Tongue (tissue), 2 donors: ENCODE data around the gene C2orf69. TPM values are rescaled to one million over a fixed set of nuclear protein-coding genes. Genes with fewer than 3 reads are reported as not detected.
"Not testable (repeated sequence)": the region's sequence is repeated elsewhere in the genome, so short reads cannot be mapped to it uniquely, and the experiment has no call there.

Experiments used
- DNase-seq: peaks from one replicate; pipeline ENCODE4 v3.0.0-alpha.2; 2015
- total RNA-seq: library from RNA; depleted of rRNA; stranded (reverse); fragments of >200 nt; gene quantifications from one replicate; pipeline ENCODE4 v1.2.3, GENCODE V29; 2014

The C2orf69 gene
- total RNA-seq: 12.2 TPM

DNA sequence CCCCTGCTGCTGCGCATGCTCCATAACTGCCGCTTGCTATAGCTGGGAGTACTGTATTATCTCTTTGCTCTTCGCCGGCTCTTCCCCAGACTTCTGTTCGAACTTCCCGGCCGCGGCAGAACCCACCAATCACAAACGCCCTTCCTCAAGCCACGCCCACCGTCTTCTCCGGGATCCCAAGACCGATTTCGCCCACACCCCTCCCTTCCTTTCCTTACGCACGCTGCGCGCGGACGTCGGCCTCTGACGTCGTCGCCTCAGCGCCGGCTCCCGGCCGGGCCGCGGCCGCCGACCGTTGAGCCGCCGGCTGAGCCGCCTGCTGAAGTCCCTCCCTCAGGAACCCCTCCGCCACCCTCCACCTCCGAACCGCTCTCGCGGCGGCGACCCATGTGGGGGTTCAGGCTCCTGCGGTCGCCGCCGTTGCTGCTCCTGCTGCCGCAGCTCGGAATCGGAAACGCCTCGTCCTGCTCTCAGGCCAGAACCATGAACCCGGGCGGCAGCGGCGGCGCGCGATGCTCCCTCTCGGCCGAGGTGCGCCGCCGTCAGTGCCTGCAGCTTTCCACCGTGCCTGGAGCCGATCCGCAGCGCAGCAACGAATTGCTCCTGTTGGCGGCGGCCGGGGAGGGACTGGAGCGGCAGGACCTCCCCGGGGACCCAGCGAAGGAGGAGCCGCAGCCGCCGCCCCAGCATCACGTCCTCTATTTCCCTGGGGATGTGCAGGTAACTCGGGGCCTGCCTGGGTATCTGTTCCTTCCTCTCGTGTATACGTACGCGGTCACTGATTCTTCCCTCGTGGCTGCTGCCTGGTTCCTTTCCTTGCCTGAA lies at the start of gene C2orf69:
Gene C2orf69 (plus strand): TSS at position 242 of the 825 bp plus-strand sequence. CDS start 146 bp downstream, at position 388.
- DNase-seq: peak; percentile 99

DNA sequence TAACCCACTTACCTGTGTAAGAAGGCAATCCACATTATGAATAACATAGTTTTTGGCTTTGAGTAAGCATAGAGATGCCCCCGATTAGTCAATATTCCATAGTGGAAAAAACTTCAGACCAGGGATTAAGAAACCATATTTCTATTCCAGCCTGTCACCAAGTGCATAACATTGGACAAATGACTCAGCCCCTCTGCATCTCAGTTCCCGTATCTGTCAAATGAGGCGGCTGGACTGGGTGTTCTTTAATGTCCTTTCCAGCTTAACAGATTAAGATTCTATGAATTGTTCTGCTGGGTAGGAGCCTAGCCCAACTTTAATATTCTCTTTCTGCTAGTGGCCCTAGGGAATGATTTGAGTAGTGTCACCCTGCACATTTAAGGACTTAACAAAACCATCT lies 48.3 kb upstream of the C2orf69 start:
- no peak for DNase-seq

DNA sequence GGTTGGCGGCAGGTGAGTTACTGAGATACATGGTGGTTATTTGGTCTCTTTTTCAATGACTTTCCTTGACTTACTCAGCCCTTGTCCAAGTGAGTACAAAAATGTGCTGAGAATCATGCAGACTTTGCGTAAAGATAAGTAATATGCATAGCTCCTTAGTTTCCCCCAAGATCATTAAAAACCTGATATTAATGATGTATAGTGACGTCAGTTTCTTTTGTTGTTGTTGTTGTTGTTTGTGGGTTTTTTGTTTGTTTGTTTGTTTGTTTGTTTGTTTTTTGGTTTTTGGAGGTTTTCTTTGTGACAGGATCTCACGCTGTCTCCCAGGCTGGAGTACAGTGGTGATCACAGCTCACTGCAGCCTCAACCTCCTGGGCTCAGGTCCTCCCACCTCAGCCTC lies 45.2 kb upstream of the C2orf69 start:
- DNase-seq: no peak

DNA sequence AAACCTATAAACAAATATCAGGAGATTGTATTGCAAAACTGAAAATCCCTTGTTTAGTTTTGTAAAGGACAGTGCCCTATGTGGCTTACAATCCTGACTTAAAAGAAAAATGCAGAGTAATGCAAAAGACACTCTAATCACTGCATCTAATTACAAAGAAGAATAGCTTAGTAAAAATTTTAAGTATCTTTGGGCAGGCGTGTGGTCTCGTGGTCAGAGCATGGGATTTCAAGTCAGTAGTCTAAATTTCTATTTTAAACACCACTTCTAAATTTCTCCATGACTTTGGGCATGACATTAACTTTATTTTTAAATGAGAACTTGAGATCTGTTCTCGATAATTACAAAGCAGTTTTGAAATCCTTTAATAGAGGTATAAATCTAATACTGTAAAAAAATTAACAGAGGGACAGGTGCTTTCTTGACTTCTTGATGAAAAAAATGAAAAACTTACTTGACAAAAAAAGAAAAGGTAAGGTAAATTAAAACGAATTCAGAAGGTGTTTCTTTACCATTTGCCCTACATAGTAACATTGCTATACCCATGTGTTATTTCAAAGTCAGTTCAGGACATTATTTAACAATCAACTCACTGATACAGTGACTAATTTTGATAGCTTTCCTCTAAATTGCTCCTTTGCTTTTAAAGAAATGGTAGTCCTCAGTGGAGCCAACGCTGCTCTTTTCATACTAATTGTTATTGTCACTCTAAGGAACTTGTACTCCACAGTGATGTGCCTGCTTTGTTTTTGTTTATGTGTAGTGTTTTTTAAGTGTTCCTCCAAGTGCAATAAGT lies 42.5 kb upstream of the C2orf69 start:
- DNase-seq: no peak

DNA sequence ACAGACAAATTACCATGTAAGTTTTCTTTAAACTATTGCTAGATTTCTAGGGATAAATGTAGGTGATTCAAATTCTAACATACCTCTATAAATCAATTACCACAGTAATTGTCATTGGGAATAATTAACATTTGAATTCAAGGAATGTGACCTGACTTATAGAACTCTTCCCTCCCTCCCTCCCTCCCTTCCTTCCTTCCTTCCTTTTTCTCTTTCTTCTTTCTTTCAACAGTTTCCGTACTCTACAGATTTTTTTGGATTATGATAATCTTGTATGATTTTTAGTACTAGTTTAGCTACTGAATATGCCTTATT lies 41.9 kb upstream of the C2orf69 start:
- DNase-seq: no peak

- no peak for DNase-seq
These were observed 41.4 kb upstream of the C2orf69 start for GRCh38 chr2:199869653-199870052.

DNA sequence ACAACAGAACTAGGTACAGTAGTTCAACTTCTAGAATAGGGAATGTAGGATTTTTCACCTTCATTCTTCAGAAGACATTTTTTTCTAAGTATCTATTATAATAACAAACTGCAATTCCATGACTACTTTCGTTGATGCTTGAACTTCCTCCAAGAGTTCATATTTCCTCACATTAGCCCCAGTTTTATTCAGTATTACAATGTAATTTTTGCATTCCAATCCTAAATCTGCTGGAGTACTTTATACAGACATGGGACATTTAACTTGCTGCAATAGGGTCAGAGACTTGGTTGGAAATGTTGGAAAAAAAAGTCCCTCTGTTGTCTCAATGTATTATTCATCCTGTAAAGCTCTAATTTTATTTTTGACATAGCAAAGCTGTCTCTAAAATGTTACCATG lies 40.5 kb upstream of the C2orf69 start:
- no peak for DNase-seq

DNA sequence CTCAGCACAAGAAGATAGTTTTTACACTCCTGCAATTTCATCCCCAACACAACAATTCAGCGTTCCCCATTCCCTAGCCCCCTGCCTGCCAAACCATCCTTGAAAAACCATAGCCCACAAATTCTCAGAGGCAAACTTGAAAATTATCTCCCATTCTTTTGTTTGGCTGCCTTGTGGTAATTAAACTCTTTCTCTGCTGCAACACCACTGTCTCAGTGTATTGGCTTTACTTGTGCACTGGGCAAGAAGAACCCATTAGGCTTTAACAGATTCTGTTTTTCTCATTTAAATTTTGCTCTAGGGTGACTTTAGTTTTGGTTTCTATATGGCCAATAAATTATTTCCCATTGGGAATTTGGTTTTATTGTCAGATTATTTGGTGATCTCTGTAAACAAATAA lies 36.9 kb upstream of the C2orf69 start:
- DNase-seq: no peak

DNA sequence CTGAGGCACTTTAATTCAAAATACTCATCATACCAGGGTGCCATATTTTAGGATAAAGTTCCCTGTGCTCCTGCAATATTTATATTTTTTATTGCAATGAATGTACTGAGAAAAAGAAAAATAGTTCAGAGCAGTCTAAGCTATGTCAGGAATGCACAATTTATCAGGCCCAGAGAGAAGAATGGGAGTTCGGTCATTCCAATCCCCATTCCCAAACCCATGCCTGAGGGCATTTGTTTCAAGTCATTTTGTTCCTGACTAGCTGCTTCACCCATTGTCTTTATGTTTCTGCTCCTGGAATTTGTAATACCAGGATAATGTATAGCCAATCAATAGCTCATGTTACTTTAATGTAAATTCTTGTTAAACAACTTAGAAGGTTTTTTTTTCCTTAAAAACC lies 35.7 kb upstream of the C2orf69 start:
- DNase-seq: no peak

GRCh38 chr2:199882667-199883066 lies 28.4 kb upstream of the C2orf69 start:
- DNase-seq: no peak

- no peak for DNase-seq
These were observed 27.4 kb upstream of the C2orf69 start for GRCh38 chr2:199883474-199884212.

DNA sequence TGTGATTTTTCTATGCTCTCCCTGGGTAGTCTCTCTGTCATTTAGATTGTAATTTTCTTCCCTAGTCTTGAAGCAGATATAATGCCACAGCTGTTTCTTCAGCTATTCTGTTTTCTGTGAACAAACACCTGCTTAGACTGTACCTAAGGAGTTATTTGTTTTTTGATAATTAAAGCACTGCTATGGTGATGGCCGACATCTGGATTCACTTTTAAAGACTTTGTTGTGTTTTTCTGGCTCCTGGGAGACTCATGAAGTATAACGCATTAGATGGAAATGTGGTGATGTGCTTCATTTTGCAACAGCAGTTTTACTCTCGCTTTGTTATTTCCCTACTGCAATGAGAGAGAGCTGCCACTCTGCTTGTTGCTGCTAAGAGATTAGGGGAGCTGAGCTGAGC lies 15.7 kb upstream of the C2orf69 start:
- peak; percentile 59 for DNase-seq

DNA sequence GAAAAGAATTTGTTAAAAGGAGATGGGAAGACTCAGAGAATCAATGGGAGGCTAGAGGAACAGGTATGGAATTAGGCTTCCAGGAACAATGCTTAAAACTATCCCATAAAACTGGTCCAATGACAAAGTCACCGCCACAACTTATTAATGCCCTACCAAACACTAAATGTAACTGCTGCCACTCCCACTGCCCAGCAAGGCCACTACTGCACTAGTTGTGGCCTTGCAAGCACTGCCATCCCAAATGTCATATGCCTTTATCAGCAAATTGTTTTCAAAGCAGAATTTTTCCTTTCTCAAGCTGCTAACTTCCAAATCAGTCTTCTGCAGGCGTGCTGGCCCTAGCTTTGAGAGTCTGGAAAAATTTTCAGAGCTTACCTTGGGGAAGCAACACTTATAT lies 14.5 kb upstream of the C2orf69 start:
- DNase-seq: no peak

- no peak for DNase-seq
These were observed 9.2 kb upstream of the C2orf69 start for GRCh38 chr2:199901942-199902341.

DNA sequence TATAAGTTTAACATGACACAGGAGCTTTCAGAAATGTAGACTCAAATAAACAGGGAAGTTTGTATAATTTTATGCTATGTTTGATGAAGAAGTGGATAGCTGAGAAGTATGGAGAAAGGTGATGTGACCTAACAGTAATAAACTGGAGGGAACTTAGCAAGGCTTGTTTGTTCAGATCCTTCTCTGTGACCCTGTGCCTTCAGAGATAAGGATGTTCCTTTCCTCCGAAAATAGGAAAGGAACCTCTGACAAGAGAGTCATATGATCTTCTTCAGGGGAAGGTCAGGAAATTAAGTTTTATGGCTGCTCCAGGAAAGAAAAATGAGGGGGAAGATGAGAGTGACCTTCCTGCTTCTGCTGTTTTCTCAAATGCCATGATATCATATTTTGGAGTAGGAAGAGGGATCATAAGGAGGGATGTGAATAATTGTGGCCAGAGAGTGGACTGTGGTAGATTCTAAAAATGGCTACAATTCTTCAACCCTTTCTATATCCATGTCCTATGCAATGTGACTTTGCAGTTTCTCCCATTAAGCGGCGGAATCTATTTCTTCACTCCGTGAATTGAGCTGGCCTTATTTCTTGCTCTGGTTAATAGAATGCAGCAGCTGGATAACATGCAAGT lies 8.5 kb upstream of the C2orf69 start:
- no peak for DNase-seq

DNA sequence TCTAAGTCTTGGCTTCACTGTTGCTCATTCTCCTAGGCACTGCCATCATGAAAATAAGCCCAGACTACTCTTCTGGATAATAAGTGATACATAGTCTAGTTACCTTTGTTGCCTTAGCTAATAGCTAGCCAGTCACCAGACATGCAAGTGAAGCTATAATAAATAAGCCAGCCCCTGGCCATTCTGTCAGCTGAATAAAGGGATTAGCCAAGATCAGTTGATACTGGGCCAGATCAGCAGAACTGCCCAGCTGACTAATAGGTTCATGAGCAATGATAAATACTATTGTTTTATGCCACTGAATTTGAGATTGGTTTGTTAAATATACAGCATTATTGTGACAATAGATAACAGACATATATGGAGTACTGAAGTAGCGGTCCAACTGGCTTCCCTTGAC lies 8.0 kb upstream of the C2orf69 start:
- DNase-seq: no peak

- no peak for DNase-seq
These were observed 3.9 kb upstream of the C2orf69 start for GRCh38 chr2:199907008-199907714.

DNA sequence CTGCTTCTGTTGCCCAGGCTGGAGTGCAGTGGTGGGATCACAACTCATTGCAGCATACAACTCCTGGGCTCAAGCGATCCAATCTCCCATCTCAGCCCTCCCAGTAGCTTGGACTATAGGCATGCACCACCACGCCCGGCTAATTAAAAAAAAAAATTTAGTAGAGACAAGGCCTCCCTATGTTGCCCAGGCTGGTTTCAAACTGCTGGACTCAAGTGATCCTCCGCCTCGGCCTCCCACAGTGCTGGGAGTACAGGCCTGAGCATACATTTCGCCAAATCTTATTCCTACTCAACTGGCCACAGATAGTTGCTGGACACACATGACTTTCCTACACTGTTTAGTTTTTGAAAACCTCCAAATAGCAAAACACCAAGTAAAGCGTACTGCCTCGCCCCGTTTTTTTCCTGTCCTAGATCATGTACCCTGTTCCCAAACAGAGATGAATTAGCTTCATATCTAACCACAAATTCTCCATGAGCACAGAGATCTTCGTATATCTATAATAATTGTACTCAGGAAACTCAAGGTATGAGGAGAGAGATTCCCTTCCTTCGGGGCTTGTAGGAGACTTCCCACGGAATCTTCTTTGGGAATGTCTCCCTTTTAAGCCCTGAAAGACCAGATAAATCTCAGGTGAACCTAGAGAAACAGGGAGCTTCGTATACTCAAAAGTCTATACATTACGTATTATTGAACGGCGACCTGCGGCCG lies 598 bp upstream of the C2orf69 start:
- no peak for DNase-seq

DNA sequence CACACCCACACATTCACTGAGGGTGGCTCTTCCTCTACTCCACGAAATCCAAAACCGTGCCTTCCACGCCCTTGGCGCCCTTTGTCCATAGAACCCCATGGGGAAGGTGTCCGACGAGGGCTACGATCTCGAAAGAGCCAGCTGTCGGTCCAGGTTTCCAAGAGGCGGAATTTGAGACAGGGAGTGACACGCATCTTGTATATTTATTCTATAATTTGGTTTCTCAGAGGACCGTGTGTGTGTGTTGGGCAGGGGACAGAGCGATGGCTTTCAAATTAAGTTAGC lies 726 bp downstream of the C2orf69 start:
- no peak for DNase-seq

DNA sequence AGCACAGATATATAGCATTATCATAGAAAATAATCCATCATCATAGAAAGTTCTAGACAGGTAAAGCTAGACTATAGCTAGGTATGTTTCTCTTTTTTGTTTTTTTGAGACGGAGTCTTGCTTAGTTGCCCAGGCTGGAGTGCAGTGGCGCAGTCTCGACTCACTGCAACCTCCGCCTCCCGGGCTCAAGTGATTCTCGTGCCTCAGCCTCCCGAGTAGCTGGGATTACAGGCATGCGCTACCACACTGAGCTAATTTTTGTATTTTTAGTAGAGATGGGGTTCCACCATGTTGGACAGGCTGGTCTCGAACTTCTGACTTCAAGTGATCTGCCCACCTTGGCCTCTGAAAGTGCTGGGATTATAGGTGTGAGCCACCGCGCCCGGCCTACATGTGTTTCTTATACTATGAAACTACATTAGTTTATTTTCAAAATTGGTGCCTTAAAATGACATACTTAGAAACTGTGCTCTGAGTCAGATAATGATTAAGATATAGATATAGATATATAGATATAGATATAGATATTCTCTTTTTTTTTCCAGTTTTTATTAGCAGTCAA lies 1.5 kb downstream of the C2orf69 start:
- DNase-seq: not testable (repeated sequence)

- DNase-seq: no peak
These were observed 3.4 kb downstream of the C2orf69 start for GRCh38 chr2:199914372-199914958.
